Activated naive CD4-positive, alpha-beta T cell treated with anti-CD3 and anti-CD28 coated beads, Interleukin-2, amount 10 ng/mL, durations not matched to agents 7 days and 5 days (primary cell): ENCODE results near the gene ADCY3.
"Not testable (repeated sequence)": the region's sequence is repeated elsewhere in the genome, so short reads cannot be mapped to it uniquely, and the experiment has no call there.

ENCODE experiments used
- CTCF ChIA-PET: fragments of 350-600 bp; sonication (Branson Sonifier 250); formaldehyde crosslinking; loops from one replicate; lab custom pipeline; 2021; ENCODE audit warnings: antibody characterized with exemption; lab: Charles Lee
- DNase-seq: peaks from one replicate; pipeline ENCODE4 v3.0.0-alpha.2; 2020
- H3K27ac Mint-ChIP-seq: one replicate; pipeline ENCODE4 v1.8.0; 2021; ENCODE audit warnings: mild to moderate bottlenecking, moderate library complexity, mixed read lengths
- H3K27me3 Mint-ChIP-seq: one replicate; pipeline ENCODE4 v1.8.0; 2021; ENCODE audit warnings: mild to moderate bottlenecking, mixed read lengths
- H3K36me3 Mint-ChIP-seq: one replicate; pipeline ENCODE4 v1.8.0; 2021; ENCODE audit warnings: mixed read lengths
- H3K4me1 Mint-ChIP-seq: one replicate; pipeline ENCODE4 v1.8.0; 2021; ENCODE audit warnings: mixed read lengths
- H3K4me3 Mint-ChIP-seq: one replicate; pipeline ENCODE4 v1.8.0; 2021; ENCODE audit warnings: mild to moderate bottlenecking, moderate library complexity, mixed read lengths
- H3K9me3 Mint-ChIP-seq: one replicate; pipeline ENCODE4 v1.8.0; 2021; ENCODE audit warnings: mixed read lengths

ADCY3 gene

DNA sequence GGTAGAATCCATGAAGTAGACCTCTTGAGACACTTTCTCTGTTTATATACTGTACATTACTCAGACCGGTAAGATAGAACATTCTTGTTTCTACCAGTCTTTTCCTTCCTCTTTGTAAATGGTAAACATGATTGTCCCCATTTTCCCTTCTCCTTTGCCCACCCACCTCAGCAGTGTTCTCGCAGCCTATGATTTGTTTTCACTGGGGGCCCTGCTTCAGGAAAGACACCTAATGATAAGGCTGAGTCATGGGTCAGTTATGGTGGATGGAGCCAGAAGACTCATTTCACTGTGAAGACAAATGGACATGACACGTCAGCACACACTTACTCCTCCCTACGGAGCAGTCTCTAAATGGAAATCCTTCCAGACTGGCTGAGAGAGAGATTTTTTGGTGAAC, 103.2 kb downstream of the ADCY3 start:
- Mint-ChIP-seq H3K36me3 (peaks cover 61% of the 10 kb centered on the region), H3K4me1 (no peaks in the 10 kb centered on the region), H3K27me3 (no peaks in the 10 kb centered on the region), H3K27ac (no peak overlapping the region), H3K9me3 (no peaks in the 10 kb centered on the region), H3K4me3 (no peak overlapping the region)
- CTCF ChIA-PET, result no interaction called here
- no peak for DNase-seq

GRCh38 chr2:24816404-24816803, 103.6 kb downstream of the ADCY3 start:
- DNase-seq, result no peak
- Mint-ChIP-seq H3K4me1 (no peaks in the 10 kb centered on the region), H3K36me3 (peaks cover 63% of the 10 kb centered on the region), H3K27ac (no peak overlapping the region), H3K4me3 (no peak overlapping the region), H3K27me3 (no peaks in the 10 kb centered on the region), H3K9me3 (no peaks in the 10 kb centered on the region)
- CTCF ChIA-PET, result interaction anchor here (0.8 kb wide), 1 partner anchor 11 kb away, joined by 4 read pairs; no protein-coding TSS in a partner anchor

GRCh38 chr2:24815171-24815570, 104.9 kb downstream of the ADCY3 start:
- CTCF ChIA-PET, result interaction anchor here (1.3 to 1.5 kb wide), 2 partner anchors 12 to 392 kb away, joined by 4 to 6 read pairs; no protein-coding TSS in a partner anchor
- DNase-seq, result no peak
- Mint-ChIP-seq H3K27ac (no peak overlapping the region), H3K9me3 (no peaks in the 10 kb centered on the region), H3K27me3 (no peaks in the 10 kb centered on the region), H3K4me3 (no peak overlapping the region), H3K36me3 (peaks cover 56% of the 10 kb centered on the region), H3K4me1 (no peaks in the 10 kb centered on the region)

- Mint-ChIP-seq H3K4me3 (no peak overlapping the region), H3K4me1 (no peaks in the 10 kb centered on the region), H3K27ac (no peak overlapping the region), H3K27me3 (no peaks in the 10 kb centered on the region), H3K36me3 (peaks cover 53% of the 10 kb centered on the region), H3K9me3 (no peaks in the 10 kb centered on the region)
- CTCF ChIA-PET, result interaction anchor here (0.8 to 1.5 kb wide), 3 partner anchors 11 to 392 kb away, joined by 3 to 6 read pairs (median 4); no protein-coding TSS in a partner anchor
- no peak for DNase-seq
Measured at GRCh38 chr2:24814516-24814915, 105.5 kb downstream of the ADCY3 start.

- CTCF ChIA-PET, result no interaction called here
- H3K27ac Mint-ChIP-seq, result no peak overlapping the region
- peaks cover 6% of the 10 kb centered on the region for H3K4me1 Mint-ChIP-seq
- H3K27me3 Mint-ChIP-seq, result no peaks in the 10 kb centered on the region
- DNase-seq, result no peak
- H3K4me3 Mint-ChIP-seq, result no peak overlapping the region
- H3K9me3 Mint-ChIP-seq, result no peaks in the 10 kb centered on the region
- peaks cover 54% of the 10 kb centered on the region for H3K36me3 Mint-ChIP-seq
Measured at GRCh38 chr2:24813691-24814137, 106.3 kb downstream of the ADCY3 start.

- H3K9me3 Mint-ChIP-seq, result no peaks in the 10 kb centered on the region
- H3K36me3 Mint-ChIP-seq, result peaks cover 52% of the 10 kb centered on the region
- H3K4me3 Mint-ChIP-seq, result no peak overlapping the region
- CTCF ChIA-PET, result interaction anchor here (0.9 kb wide), 1 partner anchor 399 kb away, joined by 3 read pairs; no protein-coding TSS in a partner anchor
- H3K4me1 Mint-ChIP-seq, result peaks cover 22% of the 10 kb centered on the region
- DNase-seq, result no peak
- H3K27me3 Mint-ChIP-seq, result no peaks in the 10 kb centered on the region
- no peak overlapping the region for H3K27ac Mint-ChIP-seq
Measured at GRCh38 chr2:24809316-24810007, 110.6 kb downstream of the ADCY3 start.

DNA sequence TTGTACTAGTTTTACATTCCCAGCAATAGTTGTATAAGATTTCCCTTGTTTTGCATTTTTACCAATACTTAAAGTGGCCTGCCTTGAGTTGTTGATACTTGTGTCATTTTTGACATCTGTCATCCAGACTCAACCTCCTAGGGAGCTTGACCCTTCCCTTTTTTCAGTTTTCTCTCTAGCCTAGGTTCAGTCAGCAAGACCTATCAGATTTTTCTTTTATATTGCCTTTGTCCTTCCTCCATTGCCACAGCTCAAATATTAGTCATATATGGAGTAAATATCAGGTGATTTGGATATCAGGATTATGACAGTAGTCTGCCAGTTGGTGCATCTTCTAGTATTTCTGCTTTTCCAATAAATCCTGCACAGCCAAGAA, 113.4 kb downstream of the ADCY3 start:
- Mint-ChIP-seq H3K4me3 (no peak overlapping the region), H3K27ac (no peak overlapping the region), H3K36me3 (peaks cover 52% of the 10 kb centered on the region), H3K9me3 (no peaks in the 10 kb centered on the region), H3K4me1 (peaks cover 25% of the 10 kb centered on the region), H3K27me3 (no peaks in the 10 kb centered on the region)
- CTCF ChIA-PET, result interaction anchor here (0.6 kb wide), 2 partner anchors 177 to 404 kb away, joined by 3 read pairs; no protein-coding TSS in a partner anchor
- no peak for DNase-seq

DNA sequence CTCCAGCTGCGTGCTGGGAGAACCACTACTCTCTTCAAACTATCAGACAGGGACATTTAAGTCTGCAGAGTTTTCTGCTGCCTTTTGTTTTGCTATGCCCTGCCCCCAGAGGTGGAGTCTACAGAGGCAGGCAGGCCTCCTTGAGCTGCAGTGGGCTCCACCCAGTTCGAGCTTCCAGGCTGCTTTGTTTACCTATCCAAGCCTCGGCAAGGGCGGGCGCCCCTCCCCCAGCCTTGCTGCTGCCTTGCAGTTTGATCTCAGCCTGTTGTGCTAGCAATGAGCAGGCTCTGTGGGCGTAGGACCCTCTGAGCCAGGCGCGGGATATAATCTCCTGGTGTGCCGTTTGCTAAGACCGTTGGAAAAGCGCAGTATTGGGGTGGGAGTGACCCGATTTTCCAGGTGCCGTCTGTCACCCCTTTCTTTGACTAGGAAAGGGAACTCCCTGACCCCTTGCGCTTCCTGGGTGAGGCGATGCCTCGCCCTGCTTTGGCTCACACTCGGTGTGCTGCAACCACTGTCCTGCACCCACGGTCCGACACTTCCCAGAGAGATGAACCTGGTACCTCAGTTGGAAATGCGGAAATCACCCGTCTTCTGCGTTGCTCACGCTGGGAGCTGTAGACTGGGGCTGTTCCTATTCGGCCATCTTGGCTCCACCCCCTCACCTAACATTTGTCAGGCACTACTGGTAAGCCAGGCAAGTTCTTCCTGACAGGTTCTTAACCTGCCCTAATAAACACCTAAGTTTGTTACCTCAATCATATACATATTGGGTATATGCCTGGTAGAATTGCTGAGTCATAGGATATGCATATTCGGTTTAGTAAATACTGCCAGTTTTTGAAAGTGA, 114.0 kb downstream of the ADCY3 start:
- H3K4me3 Mint-ChIP-seq, DNase-seq, H3K27me3 Mint-ChIP-seq, H3K27ac Mint-ChIP-seq, H3K9me3 Mint-ChIP-seq: not testable (repeated sequence)
- Mint-ChIP-seq H3K4me1 (peaks cover 25% of the 10 kb centered on the region), H3K36me3 (peaks cover 54% of the 10 kb centered on the region)
- CTCF ChIA-PET, result interaction anchor here (0.6 kb wide), 1 partner anchor 178 kb away, joined by 3 read pairs; no protein-coding TSS in a partner anchor

GRCh38 chr2:24800487-24800886, 119.5 kb downstream of the ADCY3 start:
- Mint-ChIP-seq H3K4me1 (peaks cover 26% of the 10 kb centered on the region), H3K36me3 (peaks cover 74% of the 10 kb centered on the region)
- H3K27me3 Mint-ChIP-seq, CTCF ChIA-PET, H3K27ac Mint-ChIP-seq, H3K4me3 Mint-ChIP-seq, H3K9me3 Mint-ChIP-seq, DNase-seq: not testable (repeated sequence)

DNA sequence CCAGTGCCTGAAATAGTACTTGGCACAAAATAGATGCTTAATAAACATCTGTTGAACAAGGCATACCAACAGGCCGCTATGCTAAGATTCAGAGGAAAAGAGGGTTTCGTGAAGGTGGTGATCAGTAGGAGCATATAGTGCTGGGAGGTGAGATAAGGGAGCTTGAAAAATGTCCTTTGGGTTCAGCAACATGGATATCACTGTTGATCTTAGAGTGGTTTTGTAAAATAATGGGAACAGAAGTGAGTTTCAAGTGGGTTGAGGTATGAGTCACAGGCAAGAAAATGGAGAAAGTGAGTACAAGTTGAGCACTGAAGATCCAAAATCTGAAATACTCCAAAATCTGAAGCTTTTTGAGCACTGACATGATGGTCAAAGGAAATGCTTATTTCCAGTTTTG, 122.4 kb downstream of the ADCY3 start:
- Mint-ChIP-seq H3K4me1 (peaks cover 40% of the 10 kb centered on the region), H3K4me3 (no peak overlapping the region), H3K27me3 (no peaks in the 10 kb centered on the region), H3K36me3 (peaks cover 73% of the 10 kb centered on the region), H3K9me3 (peaks cover 2% of the 10 kb centered on the region), H3K27ac (no peak overlapping the region)
- CTCF ChIA-PET, result no interaction called here
- no peak for DNase-seq

DNA sequence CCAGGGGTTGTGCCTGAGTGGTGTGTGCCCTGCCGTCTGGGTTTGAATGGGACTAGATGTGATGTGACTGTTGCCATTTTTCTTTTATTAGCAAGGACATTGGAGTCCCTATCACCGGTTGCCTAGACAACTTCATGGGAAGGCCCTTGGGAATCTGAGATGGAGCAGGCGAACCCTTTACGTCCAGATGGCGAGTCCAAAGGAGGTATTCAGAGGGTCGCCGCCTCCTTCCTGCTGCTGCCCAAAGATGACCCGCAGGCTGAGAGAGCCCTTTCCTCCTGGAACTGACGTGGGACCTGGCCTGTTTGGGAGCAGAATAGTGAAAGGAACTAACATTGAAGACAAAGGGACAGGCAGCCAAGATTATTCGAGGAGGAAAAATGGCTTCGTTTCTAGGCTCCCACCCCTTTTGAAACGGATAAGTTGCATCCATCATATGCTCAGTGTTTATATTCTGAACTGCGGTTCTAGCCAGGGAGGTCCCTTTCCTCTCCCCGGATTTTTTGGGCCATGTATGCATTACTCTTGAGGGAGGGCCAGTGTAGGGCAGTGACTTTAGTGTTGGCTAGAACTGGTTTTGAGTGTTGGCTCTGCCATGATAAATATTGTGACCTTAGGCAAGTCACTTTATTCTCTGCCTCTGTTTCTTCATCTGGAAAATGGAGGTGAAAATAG, 126.1 kb downstream of the ADCY3 start:
- Mint-ChIP-seq H3K4me3 (peak overlapping the region; percentile 90), H3K36me3 (peaks cover 52% of the 10 kb centered on the region), H3K27ac (peak overlapping the region; percentile 97), H3K4me1 (peaks cover 44% of the 10 kb centered on the region), H3K9me3 (no peaks in the 10 kb centered on the region), H3K27me3 (no peaks in the 10 kb centered on the region)
- DNase-seq, result peak; percentile 27
- CTCF ChIA-PET, result interaction anchor here (0.9 to 3.7 kb wide), 3 partner anchors 33 to 384 kb away, joined by 3 to 17 read pairs (median 4); no protein-coding TSS in a partner anchor

DNA sequence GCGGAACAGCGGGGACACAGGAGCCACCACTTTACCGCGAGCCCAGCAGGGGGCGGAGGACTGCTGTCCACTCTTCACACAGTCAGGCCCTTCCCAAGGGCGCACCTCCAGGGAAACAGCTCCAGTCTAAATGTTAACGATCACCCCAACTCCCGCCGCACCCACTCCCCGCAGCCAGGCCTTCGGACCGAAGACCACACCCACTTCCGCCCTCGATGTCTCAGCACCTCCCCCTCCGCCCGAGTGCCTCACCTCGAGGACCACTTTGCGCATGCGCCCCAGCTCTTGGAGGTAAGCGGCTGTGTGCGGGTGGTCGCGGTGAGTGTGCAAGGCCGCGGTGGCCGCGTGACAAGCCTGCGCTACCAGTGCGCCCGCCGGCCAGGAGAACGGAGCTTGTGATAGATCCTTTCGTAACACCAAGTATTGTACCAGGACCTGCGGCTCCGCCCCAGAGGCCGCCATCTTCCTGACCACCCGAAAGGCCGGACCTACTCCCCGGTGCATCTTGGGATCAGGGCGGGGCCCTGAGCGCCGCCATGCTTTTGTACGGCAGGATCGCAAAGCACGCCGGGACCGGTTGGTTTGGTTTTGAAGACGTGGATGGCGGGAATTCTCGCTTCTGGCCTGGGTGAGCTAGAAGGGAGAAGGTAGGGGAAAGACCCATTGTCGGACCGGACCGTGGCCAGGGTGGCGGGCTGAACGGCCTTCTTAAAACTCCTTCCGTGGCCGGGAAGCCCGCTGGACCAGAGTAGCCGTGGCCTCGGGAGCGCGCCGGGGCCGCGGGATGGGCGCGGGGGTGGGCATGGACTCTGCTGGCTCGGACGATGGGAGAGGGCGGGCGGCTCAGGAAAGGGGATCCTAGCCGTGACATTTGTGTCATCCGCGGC, 126.9 kb downstream of the ADCY3 start, which contains the start of the genes CENPO and PTRHD1:
CENPO (plus strand) TSS at position 552 of the 887 bp plus-strand sequence. CDS start 495 bp downstream, outside the sequence.
PTRHD1 (minus strand) TSS at position 518 of the 887 bp plus-strand sequence; CDS start at position 504, 14 bp downstream.
- Mint-ChIP-seq H3K27me3 (no peaks in the 10 kb centered on the region), H3K4me3 (peak within 1 kb of the TSS; percentile 90), H3K4me1 (peaks cover 44% of the 10 kb centered on the region), H3K27ac (peak within 1 kb of the TSS; percentile 97), H3K9me3 (no peaks in the 10 kb centered on the region), H3K36me3 (peaks cover 48% of the 10 kb centered on the region)
- DNase-seq, result peak; percentile 97
- CTCF ChIA-PET, result interaction anchor here (0.6 to 3.7 kb wide), 9 partner anchors 14 to 383 kb away, joined by 3 to 17 read pairs (median 3); no protein-coding TSS in a partner anchor

DNA sequence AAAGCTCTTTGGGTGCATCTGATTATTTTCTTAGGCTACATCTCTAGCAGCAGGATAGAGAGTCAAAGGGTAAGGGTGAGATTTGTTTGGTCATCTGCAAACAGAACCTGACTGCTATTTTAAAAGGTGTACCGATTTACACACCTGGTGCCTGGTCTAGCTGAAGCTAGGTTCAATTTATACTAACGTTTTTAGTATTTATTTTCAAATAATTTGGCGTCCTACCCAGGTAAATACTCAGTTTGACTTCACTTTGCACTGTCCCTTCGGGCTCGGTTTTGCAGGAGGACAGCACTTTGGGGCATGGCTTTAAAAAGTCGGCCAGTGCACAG, 127.5 kb downstream of the ADCY3 start:
- CTCF ChIA-PET, result interaction anchor here (0.6 to 3.7 kb wide), 9 partner anchors 13 to 383 kb away, joined by 3 to 17 read pairs (median 3); no protein-coding TSS in a partner anchor
- H3K27me3 Mint-ChIP-seq, result no peaks in the 10 kb centered on the region

More for the DNA sequence above, 127.5 kb downstream of the ADCY3 start:
- Mint-ChIP-seq H3K4me1 (peaks cover 42% of the 10 kb centered on the region), H3K4me3 (peak overlapping the region; percentile 90), H3K27ac (peak overlapping the region; percentile 97), H3K36me3 (peaks cover 42% of the 10 kb centered on the region), H3K9me3 (no peaks in the 10 kb centered on the region)
- no peak for DNase-seq
